ENCODE data around the gene SRR.
"Not testable (repeated sequence)": the region's sequence is repeated elsewhere in the genome, so short reads cannot be mapped to it uniquely, and the experiment has no call there.

The SRR gene, protein sequence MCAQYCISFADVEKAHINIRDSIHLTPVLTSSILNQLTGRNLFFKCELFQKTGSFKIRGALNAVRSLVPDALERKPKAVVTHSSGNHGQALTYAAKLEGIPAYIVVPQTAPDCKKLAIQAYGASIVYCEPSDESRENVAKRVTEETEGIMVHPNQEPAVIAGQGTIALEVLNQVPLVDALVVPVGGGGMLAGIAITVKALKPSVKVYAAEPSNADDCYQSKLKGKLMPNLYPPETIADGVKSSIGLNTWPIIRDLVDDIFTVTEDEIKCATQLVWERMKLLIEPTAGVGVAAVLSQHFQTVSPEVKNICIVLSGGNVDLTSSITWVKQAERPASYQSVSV

DNA sequence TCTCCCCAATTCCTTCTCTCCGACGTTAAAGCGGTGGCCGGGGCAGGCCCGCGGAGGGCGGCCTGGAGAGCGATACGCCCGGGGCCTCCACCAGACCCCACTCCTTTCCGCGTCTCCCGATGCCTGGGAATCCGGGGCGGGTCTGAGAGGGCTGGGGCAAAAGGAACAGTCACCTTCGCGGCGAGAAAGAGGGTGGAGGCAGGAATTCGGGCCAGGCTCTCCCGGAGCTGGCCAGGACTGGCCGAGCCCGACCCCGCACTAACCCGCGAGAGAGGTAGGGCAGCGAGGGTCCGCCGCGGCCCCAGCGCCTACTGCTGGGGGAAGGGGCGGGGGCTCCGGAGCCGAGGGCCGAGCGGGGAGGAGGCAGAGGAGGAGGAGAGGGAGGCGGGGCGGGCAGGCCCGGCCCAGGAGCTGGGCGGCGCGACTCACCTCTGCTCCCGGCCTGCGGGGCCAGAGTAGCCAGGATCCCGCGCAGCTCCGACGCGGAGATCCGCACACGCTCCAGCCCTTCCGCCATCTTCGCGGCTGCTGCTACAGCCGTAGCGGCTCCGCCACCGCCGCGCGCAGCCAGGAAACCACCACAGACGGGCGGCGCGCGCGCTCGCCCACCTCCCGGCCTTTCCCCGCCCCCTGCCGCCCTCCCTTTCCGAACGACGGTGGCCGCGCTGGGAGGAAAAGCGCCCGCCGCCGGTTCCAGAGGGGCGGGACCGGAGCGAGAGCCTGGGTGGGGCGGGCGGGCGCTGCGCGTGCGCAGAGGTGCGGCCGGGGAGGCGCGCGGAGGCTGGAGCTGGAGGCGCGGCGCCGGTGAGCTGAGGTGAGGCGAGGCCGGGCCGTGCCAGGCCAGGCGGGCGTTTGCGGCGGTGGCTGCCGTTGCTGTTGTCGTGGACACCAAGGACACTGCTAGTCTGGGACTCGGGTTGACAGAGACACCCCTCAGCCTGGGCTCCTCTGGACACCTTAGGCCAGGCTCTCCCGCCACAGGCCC, at the start of gene SRR, which contains the start of gene SMG6:
Gene SRR (plus strand): TSS at position 747 of the 985 bp plus-strand sequence. CDS start 11,611 bp downstream, outside the sequence.
Gene SMG6 (minus strand): TSS at position 582 of the 985 bp plus-strand sequence. CDS start 65 bp downstream, at position 517.
- DNase-seq (ENCODE audit: low spot score) = peak; percentile 96

DNA sequence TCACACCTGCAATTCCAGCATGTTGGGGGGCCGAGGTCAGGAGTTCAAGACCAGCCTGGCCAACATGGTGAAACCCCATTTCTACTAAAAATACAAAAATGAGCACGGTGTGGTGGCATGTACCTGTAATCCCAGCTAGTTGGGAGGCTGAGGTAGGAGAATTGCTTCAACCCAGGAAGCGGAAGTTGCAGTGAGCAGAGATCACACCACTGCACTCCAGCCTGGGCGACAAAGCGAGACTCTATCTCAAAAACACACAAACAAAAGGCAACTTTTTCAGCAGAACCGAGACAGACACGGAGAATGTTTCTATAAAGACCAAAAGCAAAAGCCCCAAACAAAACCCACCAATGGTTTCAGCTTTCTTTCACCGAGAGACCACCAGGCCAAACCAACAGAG, 44.9 kb upstream of the SRR start:
- not testable (repeated sequence) for DNase-seq (ENCODE audit: low spot score)

DNA sequence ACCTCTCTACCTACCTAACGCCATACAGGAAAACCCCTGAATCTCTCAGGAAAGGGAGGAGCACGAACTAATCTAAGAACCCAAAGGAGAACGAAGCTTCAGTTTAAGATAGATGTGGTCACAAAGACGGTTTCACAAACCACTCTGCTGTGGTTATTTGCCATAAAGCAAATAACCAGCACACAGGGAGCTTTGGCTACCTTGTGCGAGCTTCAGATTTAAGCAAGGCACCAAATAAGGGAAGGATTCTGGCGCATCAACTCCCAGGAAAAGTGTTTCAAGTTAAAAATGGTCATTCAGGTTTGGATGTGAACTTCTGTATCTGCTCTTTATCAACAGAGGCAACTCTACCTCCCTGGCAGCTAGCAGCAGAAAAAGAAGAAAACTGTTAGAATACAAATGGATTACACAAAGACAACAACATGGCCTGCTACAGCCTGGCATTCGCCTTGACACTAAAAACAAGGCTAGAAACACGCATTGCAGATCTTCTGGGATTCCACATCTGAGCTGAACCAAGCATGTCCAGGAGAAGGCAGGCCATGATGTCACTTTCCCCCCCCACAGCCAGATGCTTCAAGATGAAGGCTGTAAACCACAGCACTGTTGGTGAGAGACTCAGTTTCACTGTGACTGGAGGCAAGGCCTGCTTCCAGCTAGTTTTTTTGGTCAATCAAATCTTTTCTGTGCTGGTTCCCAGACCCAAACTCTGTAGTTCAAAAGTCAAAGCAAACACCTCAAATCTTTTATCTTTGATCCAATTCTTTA, 43.8 kb upstream of the SRR start:
- DNase-seq (ENCODE audit: low spot score) = no peak

DNA sequence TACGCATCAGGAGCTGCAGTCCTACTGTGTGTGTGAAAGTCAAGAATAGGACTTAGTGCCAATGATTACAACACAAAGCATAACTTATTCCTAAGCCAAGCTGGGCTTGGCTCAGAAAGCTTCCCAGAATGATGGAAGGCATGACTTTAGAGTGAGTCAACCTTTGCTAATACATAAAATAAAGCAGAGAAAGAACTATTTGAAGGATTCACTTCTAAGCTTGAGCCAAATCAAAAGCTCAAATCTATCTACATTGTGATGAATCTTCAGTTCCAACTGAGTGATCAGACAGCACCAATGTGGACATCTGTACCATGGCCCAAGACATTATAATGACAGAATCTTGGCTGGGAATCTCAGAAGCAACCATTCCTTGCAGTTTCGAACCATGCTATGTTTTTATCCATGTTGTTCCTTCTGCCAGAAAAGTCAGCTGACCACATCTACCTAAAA, 41.6 kb upstream of the SRR start:
- no peak for DNase-seq (ENCODE audit: low spot score)

DNA sequence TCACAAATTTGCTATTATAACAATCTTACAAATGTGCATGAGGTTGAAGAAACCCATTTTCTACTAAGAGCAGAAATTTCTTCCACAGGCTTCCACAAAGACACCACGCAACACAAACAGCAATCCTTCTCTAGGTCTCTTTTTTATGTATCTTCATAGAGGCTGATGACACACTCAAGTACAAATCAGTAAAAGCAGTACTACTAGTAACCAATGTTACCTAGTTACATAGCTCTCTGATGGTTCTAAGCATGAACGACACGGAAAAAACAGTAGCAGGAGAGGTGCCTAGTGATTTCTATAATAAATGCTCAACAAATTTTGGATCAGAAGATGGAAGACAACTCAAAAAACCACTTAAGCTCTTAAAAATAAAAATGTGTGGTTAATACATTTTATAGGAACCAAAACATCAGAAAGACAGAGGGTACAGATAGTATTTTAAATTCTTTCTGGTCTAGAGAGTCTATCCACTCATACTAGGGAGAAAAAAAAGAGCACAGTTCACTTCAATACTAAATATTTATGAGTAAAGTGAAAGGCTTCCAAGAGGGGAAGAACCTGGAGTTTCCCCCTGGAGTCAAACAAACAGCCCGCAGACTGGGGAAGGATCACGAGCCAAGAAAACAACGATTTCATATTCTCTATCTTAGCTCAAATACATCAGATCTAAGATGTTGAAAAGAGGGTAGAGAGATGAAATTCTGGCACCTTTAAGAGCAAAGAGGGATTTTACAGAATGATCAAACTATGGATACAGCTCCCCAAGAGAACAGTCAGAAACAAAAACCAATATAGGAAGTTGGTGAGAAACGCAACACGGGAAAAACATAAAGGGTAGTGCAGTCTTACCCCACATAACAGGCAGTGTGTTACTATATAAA, 40.3 kb upstream of the SRR start:
- no peak for DNase-seq (ENCODE audit: low spot score)

DNA sequence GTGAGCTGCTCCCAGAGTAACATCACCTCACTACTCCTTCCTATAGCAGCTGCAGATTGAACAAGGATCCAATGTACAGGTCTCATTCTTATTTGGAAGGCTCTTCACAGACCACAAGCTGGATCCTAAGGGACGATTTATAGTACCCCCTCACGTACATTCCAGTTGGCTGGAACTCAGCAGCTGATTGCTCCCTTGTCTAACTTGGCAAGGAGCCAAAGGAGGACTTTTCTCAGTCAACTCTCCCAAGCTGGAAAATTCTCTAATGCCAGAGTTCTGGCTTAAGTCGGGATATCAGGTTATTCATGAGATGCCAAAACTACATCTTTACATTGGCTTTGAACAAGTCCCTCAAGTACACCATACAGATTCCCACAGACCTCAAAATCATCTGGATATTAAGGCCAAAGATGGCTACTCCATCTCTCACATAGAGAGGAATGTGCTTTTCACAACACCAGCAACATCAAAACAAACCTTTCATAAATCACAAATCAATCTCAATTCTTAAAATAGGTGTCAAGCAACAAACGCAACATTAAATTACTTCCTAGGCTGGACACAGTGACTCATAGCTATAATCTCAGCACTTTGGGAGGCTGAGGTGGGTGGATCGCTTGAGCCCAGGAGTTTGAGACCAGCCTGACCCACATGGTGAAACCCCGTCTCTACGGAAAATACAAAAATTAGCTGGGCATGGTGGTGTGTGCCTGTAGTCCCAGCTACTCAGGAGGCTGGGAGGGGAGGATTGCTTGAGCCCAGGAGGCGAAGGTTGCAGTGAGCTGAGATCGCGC, 39.5 kb upstream of the SRR start:
- DNase-seq (ENCODE audit: low spot score) = no peak

DNA sequence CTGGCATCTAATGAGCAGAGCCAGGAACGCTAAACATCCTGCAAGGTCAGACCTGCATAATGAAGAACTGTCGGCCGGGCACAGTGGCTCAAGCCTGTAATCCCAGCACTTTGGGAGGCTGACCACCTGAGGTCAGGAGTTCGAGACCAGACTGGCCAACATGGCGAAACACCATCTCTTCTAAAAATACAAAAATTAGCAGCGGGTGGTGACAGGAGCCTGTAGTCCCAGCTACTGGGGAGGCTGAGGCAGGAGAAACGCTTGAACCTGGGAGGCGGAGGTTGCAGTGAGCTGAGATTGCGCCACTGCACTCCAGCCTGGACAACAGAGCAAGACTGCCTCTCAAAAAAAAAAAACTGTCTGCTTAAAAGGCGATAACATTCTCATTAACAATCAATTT, 38.6 kb upstream of the SRR start:
- not testable (repeated sequence) for DNase-seq (ENCODE audit: low spot score)

DNA sequence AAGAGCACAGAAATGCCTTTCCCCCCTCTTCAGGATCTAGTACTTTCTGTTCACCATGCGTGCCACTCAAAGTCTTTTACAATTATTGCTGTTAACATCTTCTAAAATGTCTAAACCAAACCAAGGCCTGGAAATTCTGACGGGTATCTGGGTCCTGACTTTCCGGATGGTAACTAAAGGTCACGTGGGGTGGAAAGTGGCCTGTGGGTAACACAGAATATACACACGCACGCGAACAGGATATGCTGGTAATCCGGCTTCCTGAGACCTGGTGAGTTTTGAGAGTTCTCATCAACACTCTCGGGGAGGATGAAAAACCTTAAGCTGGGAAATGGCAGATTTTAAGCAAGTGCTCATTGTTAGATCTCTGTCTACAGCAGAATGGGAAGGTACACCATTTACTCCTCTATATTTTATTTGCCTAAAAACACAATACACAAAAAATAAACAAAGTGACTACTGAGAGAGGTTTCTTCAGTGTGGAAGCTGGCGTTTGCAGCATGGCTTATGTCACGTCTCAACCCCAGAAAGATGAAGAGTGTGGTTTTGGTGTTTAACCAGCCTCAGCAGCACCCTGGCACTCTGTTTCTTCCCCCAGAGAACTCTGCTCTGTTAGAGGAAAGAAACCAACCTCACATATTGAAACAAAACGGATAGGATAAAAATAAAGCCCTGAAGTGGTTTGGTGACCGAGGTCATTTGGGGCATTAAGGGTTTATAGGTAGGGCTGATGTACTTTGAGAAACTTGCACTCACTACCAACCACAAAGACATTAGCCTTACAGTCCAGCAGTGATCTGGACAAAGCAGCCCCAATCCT, 37.5 kb upstream of the SRR start:
- DNase-seq (ENCODE audit: low spot score) = no peak

DNA sequence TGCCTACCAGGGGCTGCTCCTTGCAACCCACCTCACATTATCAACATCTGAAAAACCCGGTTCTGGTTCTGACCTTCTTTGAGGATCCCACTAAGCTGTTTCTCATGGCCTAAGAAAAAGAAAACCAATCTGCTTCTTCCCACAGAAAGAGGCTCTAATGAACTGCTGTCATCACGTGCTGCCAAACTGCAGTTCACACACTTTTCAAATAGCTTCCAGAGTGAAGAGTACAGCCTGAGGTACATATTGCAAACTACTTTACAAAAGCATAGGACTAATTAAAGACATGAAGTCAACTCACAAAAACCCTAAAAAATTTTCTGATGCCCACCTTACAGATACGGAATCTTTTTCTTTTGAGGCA, 36.9 kb upstream of the SRR start:
- DNase-seq (ENCODE audit: low spot score) = no peak

DNA sequence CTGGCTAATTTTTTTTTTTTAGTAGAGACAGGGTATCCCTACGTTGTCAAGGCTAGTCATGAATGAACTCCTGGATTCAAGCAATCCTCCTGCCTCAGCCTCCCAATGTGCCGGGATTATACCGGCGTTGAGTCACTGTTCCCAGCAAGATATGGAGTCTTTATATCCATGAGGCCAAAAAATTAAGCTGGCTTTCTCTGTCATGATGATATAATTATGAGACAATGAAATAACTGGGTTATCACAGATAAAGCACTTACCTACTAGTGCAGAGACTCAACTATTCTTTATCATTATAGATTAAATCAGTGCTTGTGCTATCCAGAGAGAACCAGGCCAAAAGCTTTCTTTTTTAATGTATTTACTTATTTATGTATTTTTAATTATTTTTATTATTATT, 36.4 kb upstream of the SRR start:
- DNase-seq (ENCODE audit: low spot score) = no peak

DNA sequence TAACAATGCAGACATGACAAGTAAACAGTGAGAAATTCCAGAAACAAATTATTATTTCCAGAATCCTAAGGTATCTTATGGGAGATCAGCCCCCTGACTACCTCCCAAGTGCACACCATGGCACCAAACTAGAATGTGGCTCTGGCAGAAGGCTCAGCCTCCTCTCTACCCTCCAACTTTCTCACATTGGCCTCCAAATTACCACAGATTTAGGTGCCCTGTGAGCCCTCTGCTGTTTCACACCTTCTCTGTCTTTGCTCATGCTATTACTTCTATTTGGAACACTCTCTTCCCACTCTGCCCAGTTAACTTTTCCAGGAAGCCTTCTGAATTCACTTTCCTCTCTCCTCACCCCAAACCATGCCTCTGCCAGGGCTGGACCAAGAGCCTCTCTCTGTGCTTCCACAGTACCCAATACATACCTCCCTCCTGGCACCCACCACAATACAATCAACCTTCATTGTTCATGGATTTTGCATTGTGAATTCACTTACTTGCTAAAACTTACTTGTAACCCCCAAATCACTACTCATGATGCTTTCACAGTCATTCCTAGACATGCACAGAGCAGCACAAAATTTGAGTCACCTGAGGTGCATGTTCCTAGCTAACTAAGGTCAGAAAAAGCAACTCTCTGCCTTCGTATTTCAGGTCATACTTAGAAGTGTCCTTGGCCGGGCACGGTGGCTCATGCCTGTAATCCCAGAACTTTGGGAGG, 31.6 kb upstream of the SRR start:
- DNase-seq (ENCODE audit: low spot score) = no peak

DNA sequence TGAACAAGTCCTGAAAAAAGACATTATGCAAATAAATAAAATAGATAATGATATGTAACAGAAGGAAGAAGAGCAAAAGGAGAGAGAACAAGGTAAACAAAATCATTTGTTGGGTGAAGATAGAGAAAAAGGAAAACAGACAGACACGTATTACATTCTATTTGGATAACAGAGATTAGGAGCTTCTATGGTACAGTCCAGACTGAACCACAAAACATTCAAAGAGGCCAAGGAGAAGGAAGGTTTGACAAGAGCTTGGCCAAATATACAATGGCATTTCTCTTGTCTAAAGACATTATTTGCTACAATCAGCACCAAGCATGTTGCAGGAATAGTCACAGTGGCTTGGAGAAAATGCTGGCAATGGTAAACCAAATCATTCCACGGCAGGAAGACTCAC, 29.3 kb upstream of the SRR start:
- no peak for DNase-seq (ENCODE audit: low spot score)

DNA sequence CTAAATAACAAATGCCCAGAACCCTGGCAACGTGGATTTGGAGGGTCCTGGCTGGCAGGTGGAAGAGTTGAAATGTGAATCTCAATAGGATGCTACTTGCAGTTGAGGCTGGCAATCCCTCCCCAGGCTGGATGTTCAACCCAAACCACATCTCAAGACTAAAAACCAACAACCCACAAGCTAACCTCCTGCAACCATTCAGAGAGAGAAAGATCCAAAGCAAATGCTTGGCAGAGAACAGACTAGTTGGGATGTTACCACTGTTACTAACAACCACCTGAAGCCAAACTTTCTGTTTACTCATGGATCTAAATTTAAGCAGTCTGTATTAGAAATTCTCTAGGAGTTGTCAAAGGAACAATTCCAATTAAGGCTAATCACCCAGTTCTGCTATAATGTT, 28.0 kb upstream of the SRR start:
- no peak for DNase-seq (ENCODE audit: low spot score)

DNA sequence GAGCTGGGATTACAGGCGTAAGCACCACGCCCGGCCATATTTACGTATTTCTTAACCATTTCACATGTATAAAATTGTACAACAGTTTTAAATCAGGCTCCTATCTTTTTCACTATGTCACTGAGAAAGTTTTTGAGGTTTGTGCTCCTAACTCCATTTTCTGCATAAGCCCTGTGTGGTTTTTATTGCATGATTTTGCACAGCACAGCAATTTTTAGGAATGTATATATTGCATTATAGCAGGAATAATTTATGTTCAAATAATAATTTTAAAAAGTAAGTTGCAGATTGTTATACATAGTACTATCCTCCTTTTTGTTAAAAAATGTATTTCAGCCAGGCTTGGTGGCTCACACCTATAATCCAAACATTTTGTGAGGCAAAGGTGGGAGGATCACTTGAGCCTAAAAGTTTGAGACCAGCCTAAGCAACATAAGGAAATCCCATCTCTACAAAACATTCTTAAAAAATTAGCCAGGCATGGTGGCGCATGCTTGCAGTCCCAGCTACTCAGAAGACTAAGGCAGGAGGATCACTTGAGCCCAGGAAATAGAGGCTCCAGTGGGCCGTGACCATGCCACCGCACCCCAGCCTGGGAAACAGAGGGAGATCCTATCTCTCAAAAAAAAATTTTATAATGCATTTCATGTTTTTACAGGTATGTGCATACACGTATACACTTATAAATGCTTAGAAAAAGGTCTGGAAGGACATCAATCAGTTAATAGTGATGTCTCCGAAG, 26.1 kb upstream of the SRR start:
- no peak for DNase-seq (ENCODE audit: low spot score)

DNA sequence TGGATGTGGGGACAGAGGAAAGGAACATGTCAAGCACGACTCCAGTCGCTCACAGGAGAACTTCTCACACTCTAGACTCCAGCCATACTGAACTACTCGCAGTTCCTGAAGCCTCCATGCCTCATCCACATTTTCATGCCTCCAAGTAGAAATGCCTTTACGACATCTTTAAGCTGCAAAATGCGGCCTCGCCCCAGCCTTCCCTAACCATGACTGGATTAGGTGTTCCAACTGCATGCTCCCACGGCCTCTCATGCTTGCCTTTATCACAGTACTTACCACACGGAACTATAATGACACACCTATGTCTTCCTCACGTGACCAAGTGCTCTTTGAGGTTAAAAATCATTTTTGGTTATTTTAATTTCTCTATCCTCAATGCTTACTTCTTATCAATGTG, 24.0 kb upstream of the SRR start:
- DNase-seq (ENCODE audit: low spot score) = no peak

DNA sequence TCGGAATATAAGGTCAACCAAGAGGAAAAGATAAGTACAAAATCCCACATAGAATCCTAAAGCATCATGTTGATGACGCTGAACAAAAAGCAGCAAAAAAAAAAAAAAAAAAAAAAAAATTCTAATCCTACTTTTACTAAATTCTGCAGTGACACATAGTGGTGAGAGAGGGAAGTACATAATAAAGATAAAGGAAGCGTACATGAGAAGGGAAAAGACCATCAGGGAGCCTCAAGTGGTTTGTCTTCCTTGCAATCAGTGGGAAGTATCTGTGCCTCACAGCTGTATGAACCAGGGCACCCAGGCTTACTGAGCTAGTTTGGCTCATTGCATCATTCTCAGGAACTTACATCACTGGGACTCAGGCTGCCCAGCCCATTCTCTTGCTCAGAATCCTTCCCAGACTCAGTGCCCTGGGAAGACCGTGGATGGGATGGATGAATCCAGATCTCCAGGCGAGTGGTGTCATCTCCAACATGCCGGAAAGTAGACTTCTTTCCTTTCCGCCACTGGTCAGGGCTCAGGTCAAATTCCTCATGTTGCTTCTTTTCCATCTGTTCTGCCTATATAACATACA, 21.4 kb upstream of the SRR start:
- no peak for DNase-seq (ENCODE audit: low spot score)

DNA sequence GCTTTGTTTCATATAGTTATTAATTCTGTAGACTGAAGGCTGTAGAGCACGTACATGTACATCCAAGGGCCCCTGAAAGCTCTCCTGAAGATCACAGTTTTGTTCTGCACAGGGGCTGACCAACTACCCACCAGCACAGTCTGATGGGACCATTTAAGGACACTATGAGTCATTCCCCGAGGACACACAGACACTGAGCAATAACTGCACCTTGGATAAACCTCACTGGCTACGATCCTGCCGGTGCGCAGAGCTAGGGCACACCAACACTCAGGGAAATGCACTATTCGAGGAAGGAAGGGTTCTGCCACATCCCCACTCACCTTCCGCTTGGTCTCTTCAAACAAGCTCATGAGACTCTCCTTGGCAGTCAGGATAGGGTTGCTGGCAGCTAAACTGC, 20.4 kb upstream of the SRR start:
- no peak for DNase-seq (ENCODE audit: low spot score)

Data from left forelimb (tissue), 1 donor.